Common myeloid progenitor, CD34-positive (primary cell): ENCODE results near the gene KIR3DL1.
"Not testable (repeated sequence)": the region's sequence is repeated elsewhere in the genome, so short reads cannot be mapped to it uniquely, and the experiment has no call there.

Experiments
- CTCF ChIA-PET: fragments of 350-600 bp; sonication (Branson Sonifier 250); formaldehyde crosslinking; loops from one replicate; lab custom pipeline; 2021; ENCODE audit warnings: antibody characterized with exemption; lab: Charles Lee
- POLR2A ChIA-PET: fragments of 350-600 bp; sonication (Branson Sonifier 250); formaldehyde crosslinking; loops from one replicate; lab custom pipeline; 2021; ENCODE audit warnings: antibody characterized with exemption; lab: Charles Lee
- DNase-seq, 3 donors: peaks; one replicate each; pipeline versions ENCODE4 v3.0.0 to v3.0.0-alpha.2; 2013
- H3K27ac ChIP-seq, 2 experiments: 1 replicate in 1 of 2; 2 replicates in 1 of 2; pipeline ENCODE4 v1.7.0; 2013; ENCODE audit warnings: inconsistent platforms in 2 of 2, low read length in 2 of 2, mild to moderate bottlenecking in 2 of 2, low read depth in 1 of 2, moderate library complexity in 1 of 2; ENCODE audit not compliant: severe bottlenecking in 2 of 2, insufficient read depth in 1 of 2, poor library complexity in 1 of 2
- H3K27me3 ChIP-seq, 5 experiments: replicated peaks in 2 of 5; 1 replicate in 3 of 5; 2 replicates in 2 of 5; pipeline versions ENCODE4 v1.6.1 to v1.7.0; 2013; ENCODE audit warnings: low read length in 4 of 5, mild to moderate bottlenecking in 2 of 5, moderate library complexity in 2 of 5, inconsistent platforms in 1 of 5; ENCODE audit not compliant: insufficient read depth in 5 of 5, control insufficient read depth in 4 of 5
- H3K36me3 ChIP-seq, 4 experiments: 1 replicate in 2 of 4; 2 replicates in 2 of 4; pipeline versions ENCODE4 v1.6.1 to v1.7.0; 2013; ENCODE audit warnings: low read length in 3 of 4, control low read depth in 1 of 4, mild to moderate bottlenecking in 1 of 4; ENCODE audit not compliant: control insufficient read depth in 4 of 4, insufficient read depth in 4 of 4
- H3K4me1 ChIP-seq, 4 experiments: 1 replicate in 3 of 4; 2 replicates in 1 of 4; pipeline versions ENCODE4 v1.6.1 to v1.7.1; 2013; ENCODE audit warnings: low read length in 3 of 4, mild to moderate bottlenecking in 3 of 4, control low read depth in 1 of 4, inconsistent platforms in 1 of 4, moderate library complexity in 1 of 4; ENCODE audit not compliant: control insufficient read depth in 4 of 4, insufficient read depth in 4 of 4; ENCODE audit errors: control extremely low read depth in 1 of 4
- H3K4me3 ChIP-seq, 7 experiments: 1 replicate in 4 of 7; 2 replicates in 3 of 7; pipeline versions ENCODE4 v1.5.1 to v1.7.0; 2013; ENCODE audit warnings: mild to moderate bottlenecking in 7 of 7, low read length in 6 of 7, moderate library complexity in 6 of 7, inconsistent platforms in 2 of 7, low read depth in 2 of 7, control low read depth in 1 of 7; ENCODE audit not compliant: insufficient read depth in 4 of 7, control insufficient read depth in 1 of 7; ENCODE audit errors: extremely low read depth in 1 of 7
- H3K9me3 ChIP-seq, 5 experiments: 1 replicate in 4 of 5; 2 replicates in 1 of 5; pipeline versions ENCODE4 v1.6.1 to v1.7.1; 2013; ENCODE audit warnings: low read length in 4 of 5, mild to moderate bottlenecking in 2 of 5, inconsistent platforms in 1 of 5, low read depth in 1 of 5, moderate library complexity in 1 of 5; ENCODE audit not compliant: control insufficient read depth in 4 of 5, insufficient read depth in 2 of 5; ENCODE audit errors: control extremely low read depth in 1 of 5
- WGBS: methylation state at CpG from one replicate; pipeline ENCODE4 v1.1.5; 2013; ENCODE audit not compliant: insufficient coverage; 5-methylcytosine and 5-hydroxymethylcytosine counted together

KIR3DL1 gene

GRCh38 chr19:54837522-54837921 is 21.3 kb downstream of the KIR3DL1 start:
- H3K36me3 ChIP-seq, CTCF ChIA-PET, H3K4me3 ChIP-seq, H3K4me1 ChIP-seq, POLR2A ChIA-PET, H3K27me3 ChIP-seq, DNase-seq, H3K27ac ChIP-seq, H3K9me3 ChIP-seq: not testable (repeated sequence)
- WGBS = no CpG with 5 or more reads among the region's 2 CpGs

- POLR2A ChIA-PET, H3K4me1 ChIP-seq, CTCF ChIA-PET, H3K27ac ChIP-seq, H3K27me3 ChIP-seq, H3K4me3 ChIP-seq, H3K9me3 ChIP-seq, H3K36me3 ChIP-seq, DNase-seq: not testable (repeated sequence)
- 79% methylated on average over 3 of the region's 8 CpGs for WGBS
Measured at GRCh38 chr19:54843171-54843570, 26.9 kb downstream of the KIR3DL1 start.

- H3K27ac ChIP-seq, H3K27me3 ChIP-seq, H3K36me3 ChIP-seq, CTCF ChIA-PET, H3K4me3 ChIP-seq, H3K9me3 ChIP-seq, POLR2A ChIA-PET, DNase-seq, H3K4me1 ChIP-seq: not testable (repeated sequence)
- WGBS = 87% methylated on average over 12 of the region's 16 CpGs
Measured at GRCh38 chr19:54850061-54850640, 33.9 kb downstream of the KIR3DL1 start, which contains the start of gene KIR3DL2. Gene KIR3DL2 (plus strand): TSS chr19:54850443. CDS start chr19:54850476, 33 bp downstream.

DNA sequence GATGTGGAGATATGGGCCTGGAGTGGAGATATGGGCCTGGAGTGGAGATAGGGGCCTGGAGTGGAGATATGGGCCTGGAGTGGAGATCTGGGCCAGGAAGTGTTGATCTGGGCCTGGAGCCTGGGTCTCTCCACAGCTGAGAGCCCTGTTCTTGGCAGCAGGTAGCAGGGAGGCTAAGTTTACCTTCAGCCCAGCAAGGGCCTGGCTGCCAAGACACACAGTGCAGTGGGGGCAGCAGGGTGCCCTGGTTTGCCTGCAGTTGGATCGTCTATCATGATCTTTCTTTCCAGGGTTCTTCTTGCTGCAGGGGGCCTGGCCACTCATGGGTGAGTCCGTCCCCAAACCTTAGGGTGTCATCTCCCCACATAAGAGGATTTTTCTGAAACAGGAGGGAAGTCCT is 34.7 kb downstream of the KIR3DL1 start:
- no peak overlapping the region for H3K27ac ChIP-seq
- WGBS = 80% methylated on average over 1 of the region's 2 CpGs
- H3K27me3 ChIP-seq = peaks cover 0 to 11% (median 0%) of the 10 kb centered on the region in 5 experiments
- H3K36me3 ChIP-seq = no peaks in the 10 kb centered on the region
- POLR2A ChIA-PET = no interaction called here
- no peak overlapping the region for H3K4me3 ChIP-seq
- no peak for DNase-seq
- peaks cover 0 to 10% (median 0%) of the 10 kb centered on the region in 4 experiments for H3K4me1 ChIP-seq
- CTCF ChIA-PET = no interaction called here
- H3K9me3 ChIP-seq = no peaks in the 10 kb centered on the region

DNA sequence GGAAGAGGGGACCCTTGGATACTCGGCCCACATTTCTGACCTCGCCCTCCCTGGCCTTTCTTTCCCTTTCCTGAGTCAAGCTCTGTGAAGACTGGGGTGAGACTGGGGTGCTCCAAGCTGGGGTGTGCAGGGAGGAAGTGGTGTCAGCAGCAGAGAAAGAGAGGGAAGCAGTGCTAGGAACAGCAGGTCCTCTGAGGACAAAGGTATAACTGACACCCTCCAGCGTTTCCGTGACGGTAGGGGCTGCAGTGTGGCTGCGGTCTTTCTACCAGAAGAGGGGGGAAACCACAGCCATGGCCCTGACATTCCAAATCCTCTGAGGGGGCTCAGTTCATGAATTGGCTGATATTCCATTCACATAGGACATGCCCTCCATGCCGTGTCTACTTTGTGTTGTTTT is 35.1 kb downstream of the KIR3DL1 start:
- Histone ChIP-seq H3K27ac (no peak overlapping the region), H3K4me3 (no peak overlapping the region), H3K9me3 (no peaks in the 10 kb centered on the region), H3K27me3 (peaks cover 0 to 11% (median 0%) of the 10 kb centered on the region in 5 experiments), H3K36me3 (no peaks in the 10 kb centered on the region), H3K4me1 (peaks cover 0 to 10% (median 0%) of the 10 kb centered on the region in 4 experiments)
- ChIA-PET POLR2A (no interaction called here), CTCF (no interaction called here)
- DNase-seq = peak in 2 of 3 donors; percentile 5 to 35
- WGBS = 85% methylated on average over 5 of the region's 7 CpGs

GRCh38 chr19:54855241-54855640 is 39.0 kb downstream of the KIR3DL1 start:
- H3K27me3 ChIP-seq = peaks cover 0 to 17% (median 0%) of the 10 kb centered on the region in 5 experiments
- POLR2A ChIA-PET, H3K4me3 ChIP-seq, H3K36me3 ChIP-seq, H3K4me1 ChIP-seq, DNase-seq, H3K9me3 ChIP-seq, CTCF ChIA-PET, H3K27ac ChIP-seq: not testable (repeated sequence)
- no CpG with 5 or more reads among the region's 1 CpG for WGBS

- POLR2A ChIA-PET, CTCF ChIA-PET, H3K36me3 ChIP-seq, H3K4me1 ChIP-seq, H3K4me3 ChIP-seq, H3K27ac ChIP-seq, DNase-seq, H3K9me3 ChIP-seq: not testable (repeated sequence)
- no CpG with 5 or more reads among the region's 3 CpGs for WGBS
- peaks cover 0 to 24% (median 0%) of the 10 kb centered on the region in 5 experiments for H3K27me3 ChIP-seq
Measured at GRCh38 chr19:54858476-54858875, 42.2 kb downstream of the KIR3DL1 start.
